Bronchial epithelial cell (primary cell): Measurements from ENCODE around the gene RGS18. TPM values are rescaled to one million over a fixed set of nuclear protein-coding genes. Genes with fewer than 3 reads are reported as not detected.
"Not testable (repeated sequence)": the region's sequence is repeated elsewhere in the genome, so short reads cannot be mapped to it uniquely, and the experiment has no call there.

Source experiments
- DNase-seq: peaks from one replicate; pipeline ENCODE4 v3.0.0-alpha.2; 2010; ENCODE audit warnings: low read depth
- FAIRE-seq: peaks from 2 replicates; lab custom pipeline; 2011; peaks lifted over from hg19 to GRCh38; lab: Jason Lieb, UNC
- H3K27me3 ChIP-seq: 2 replicates; pipeline ENCODE4 v1.5.1; 2011; ENCODE audit warnings: low read length; ENCODE audit not compliant: control insufficient read depth, insufficient read depth
- H3K36me3 ChIP-seq: 2 replicates; pipeline ENCODE4 v1.5.1; 2011; ENCODE audit warnings: low read length; ENCODE audit not compliant: control insufficient read depth, insufficient read depth
- H3K4me3 ChIP-seq: 2 replicates; pipeline ENCODE4 v1.5.1; 2011; ENCODE audit warnings: mild to moderate bottlenecking, low read depth, low read length, control low read depth
- CTCF ChIP-seq: IDR thresholded peaks from 2 replicates; pipeline ENCODE4 v1.5.1; 2011; ENCODE audit warnings: mild to moderate bottlenecking, moderate library complexity, low read length, control low read depth, inconsistent platforms; ENCODE audit not compliant: insufficient read depth, severe bottlenecking
- total RNA-seq: library from RNA; depleted of rRNA; stranded (reverse); fragments of >200 nt; gene quantifications from 2 replicates; pipeline ENCODE4 v1.2.1, GENCODE V29; 2014

The RGS18 gene
- total RNA-seq, 1 donor from 2014 or later = not detected

GRCh38 chr1:192122668-192123067, 35.6 kb upstream of the RGS18 start:
- TF ChIP-seq CTCF = no peak
- FAIRE-seq (no peak), DNase-seq (no peak)
- no peak overlapping the region for H3K4me3 ChIP-seq
- H3K36me3 ChIP-seq = no peaks in the 10 kb centered on the region
- no peaks in the 10 kb centered on the region for H3K27me3 ChIP-seq

- no peak for TF ChIP-seq CTCF
- DNase-seq (no peak), FAIRE-seq (no peak)
- Histone ChIP-seq H3K4me3 (no peak overlapping the region), H3K36me3 (no peaks in the 10 kb centered on the region), H3K27me3 (no peaks in the 10 kb centered on the region)
Measured at GRCh38 chr1:192123212-192123611, 35.0 kb upstream of the RGS18 start.

DNA sequence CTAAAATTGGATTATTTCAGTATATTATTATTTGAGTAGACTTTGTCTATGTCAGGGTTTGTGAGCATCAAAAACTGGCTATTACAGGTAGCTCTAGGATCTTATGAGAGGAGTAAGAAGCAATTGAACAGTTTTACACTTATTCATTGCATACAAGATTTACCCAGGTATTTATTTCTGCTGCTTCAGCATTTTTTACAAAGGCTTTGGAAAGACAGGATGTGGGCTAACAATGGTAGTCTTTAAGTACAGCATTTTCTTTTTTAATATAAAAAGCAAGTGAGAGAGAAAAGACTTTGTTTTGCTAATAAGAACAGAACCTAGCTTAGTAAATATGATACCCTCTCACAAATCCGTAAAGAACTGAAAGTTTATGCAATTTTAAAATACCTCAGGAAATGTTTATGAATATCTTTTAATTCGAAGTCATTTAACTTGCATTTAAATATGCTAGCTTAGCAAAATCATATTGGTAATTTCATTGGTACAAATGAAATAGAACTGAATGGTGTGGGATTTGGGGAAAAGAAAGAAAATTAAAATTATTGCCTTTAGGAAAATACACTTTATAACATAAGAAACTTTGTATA, 32.1 kb upstream of the RGS18 start:
- Histone ChIP-seq H3K36me3 (no peaks in the 10 kb centered on the region), H3K4me3 (no peak overlapping the region), H3K27me3 (no peaks in the 10 kb centered on the region)
- TF ChIP-seq CTCF = no peak
- no peak for FAIRE-seq
- DNase-seq = no peak

DNA sequence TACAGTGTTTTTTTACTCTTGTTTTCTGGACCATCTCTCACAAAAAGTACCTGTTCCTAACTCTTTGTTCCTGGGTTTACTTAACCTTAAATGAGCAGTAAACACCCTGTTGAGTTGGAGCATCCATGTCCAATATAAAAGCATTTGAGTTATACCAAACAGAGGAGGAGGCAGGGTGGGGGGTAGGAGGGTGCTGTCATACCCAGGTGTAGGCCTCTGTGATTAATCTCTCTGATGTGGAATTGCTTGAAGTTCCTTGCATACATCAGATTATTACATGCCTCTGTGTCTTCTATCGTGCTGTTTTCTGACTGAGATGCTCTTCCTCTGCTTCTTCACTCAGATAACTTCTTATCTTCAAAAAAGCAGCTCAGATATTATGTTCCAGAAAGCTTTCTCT, 28.1 kb upstream of the RGS18 start:
- Histone ChIP-seq H3K27me3 (no peaks in the 10 kb centered on the region), H3K4me3 (no peak overlapping the region), H3K36me3 (no peaks in the 10 kb centered on the region)
- FAIRE-seq (no peak), DNase-seq (no peak)
- no peak for TF ChIP-seq CTCF

- FAIRE-seq, H3K27me3 ChIP-seq, H3K4me3 ChIP-seq, DNase-seq, H3K36me3 ChIP-seq: not testable (repeated sequence)
Measured at GRCh38 chr1:192130865-192131264, 27.4 kb upstream of the RGS18 start.

GRCh38 chr1:192131914-192132313, 26.3 kb upstream of the RGS18 start:
- no peak for FAIRE-seq
- H3K27me3 ChIP-seq = no peaks in the 10 kb centered on the region

More at GRCh38 chr1:192131914-192132313, 26.3 kb upstream of the RGS18 start:
- Histone ChIP-seq H3K4me3 (no peak overlapping the region), H3K36me3 (no peaks in the 10 kb centered on the region)
- no peak for TF ChIP-seq CTCF
- no peak for DNase-seq
